NCI-H2107 treated with DMSO at 0.1 percent for 48 hours (cell line): ENCODE data around the gene CPLX4.
A peak's percentile ranks its signal among the peaks of the same experiment; 100 is the strongest.

ENCODE experiments used
- DNase-seq: peaks from one replicate; lab custom pipeline; 2025; ENCODE audit not compliant: unreplicated experiment; lab: John Stamatoyannopoulos, UW

The CPLX4 gene

DNA sequence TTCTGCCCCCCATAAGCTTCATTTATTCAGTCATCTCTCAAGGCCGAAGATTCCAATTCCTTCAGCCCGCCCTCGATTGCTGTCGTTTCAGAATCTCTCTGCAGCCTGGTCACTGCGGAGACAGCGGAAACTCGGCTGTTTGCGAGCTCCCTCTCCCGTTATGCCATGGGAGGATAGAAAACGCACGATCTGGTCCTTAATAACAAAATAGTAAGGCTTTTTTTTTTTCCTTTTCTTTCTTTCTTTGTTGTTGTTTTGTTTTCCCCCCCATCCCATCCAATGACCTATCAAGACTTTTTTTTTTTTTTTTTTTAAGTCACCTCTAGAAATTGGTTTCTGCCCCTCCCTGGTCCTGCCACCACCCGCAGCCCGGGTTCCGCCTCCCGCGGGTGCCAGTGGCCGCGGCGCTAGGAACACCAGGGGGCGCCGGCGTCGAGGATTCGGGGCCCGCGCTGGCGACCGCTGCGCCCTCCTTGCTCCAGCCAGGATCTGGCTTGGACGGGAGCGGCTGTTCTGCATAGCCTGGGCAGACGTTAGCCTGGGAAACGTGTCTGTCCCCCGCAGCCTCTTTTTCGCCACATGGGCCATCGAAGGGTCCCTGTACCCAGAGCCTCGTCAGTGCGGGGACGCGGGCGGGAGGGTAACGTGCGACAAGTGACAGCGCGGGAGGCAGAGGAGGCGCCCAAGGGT lies 10.1 kb downstream of the CPLX4 start:
- DNase-seq: peak; percentile 69

GRCh38 chr18:59306640-59307039 lies 11.8 kb downstream of the CPLX4 start:
- no peak for DNase-seq

- no peak for DNase-seq
Measured at GRCh38 chr18:59305295-59305694, 13.2 kb downstream of the CPLX4 start.

GRCh38 chr18:59303656-59304195 lies 14.7 kb downstream of the CPLX4 start:
- no peak for DNase-seq

DNA sequence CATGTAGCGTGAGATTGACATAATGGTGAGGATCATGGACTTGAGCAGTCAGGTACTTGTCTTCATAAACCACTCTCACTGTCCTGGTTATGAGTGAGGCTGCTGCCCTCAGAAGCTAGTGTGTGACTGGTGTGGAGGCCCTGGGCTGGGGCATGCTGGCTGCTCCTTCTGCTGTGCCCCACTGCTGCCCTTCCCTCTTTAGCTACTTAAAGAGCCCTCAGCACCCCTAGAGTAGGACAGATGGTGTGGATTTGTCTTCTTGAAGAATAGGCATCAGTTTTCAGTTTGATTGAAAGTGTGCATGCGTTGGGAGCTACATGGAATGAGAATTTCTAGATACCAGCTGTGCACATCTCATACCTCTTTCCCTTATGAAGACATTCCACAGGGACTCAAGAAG lies 15.4 kb downstream of the CPLX4 start:
- no peak for DNase-seq

DNA sequence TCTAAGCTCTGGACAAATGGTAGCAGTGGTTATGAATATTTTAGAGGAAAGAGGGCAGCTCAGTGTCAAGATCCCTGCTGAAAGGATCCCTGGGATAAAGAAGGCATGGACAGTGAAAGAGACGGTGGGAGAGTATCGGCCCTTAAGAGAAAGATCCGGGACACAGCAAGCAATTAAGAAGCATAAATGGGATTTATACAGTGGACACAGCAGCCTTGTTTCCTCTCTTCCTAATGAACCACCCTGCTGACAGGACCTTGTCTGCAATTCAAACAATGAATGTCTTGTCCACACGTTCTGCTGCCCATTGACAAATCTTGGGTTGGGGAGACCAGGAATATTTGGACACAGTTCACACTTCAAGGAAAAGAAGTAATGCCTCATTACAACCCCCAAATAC lies 16.5 kb downstream of the CPLX4 start:
- DNase-seq: no peak

- DNase-seq: no peak
Measured at GRCh38 chr18:59300676-59301285, 17.7 kb downstream of the CPLX4 start.

GRCh38 chr18:59298871-59299270 lies 19.6 kb downstream of the CPLX4 start:
- DNase-seq: no peak

DNA sequence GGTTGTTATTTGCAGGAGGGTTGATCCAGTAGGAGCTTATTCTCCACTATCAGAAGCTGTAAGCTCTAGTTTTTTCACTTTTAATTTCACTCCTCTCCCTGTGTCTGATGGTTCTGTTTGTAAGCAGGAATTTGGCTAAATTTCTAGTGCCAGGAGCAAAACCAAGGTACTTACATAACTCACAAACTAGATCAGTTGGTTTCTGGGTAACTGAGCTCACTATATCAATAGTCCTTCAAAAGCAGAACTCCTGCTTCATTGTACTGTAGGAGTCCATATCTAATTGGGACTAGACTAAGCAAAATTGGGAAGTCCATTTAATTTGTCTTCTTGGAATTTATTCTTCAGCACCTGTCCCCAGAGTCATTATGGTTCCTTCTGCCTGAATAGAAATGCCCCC lies 25.1 kb downstream of the CPLX4 start:
- DNase-seq: no peak

GRCh38 chr18:59286341-59286740 lies 32.1 kb downstream of the CPLX4 start:
- no peak for DNase-seq

GRCh38 chr18:59282341-59282740 lies 36.1 kb downstream of the CPLX4 start:
- DNase-seq: no peak

- no peak for DNase-seq
Measured at GRCh38 chr18:59279722-59280121, 38.7 kb downstream of the CPLX4 start.

GRCh38 chr18:59279193-59279592 lies 39.3 kb downstream of the CPLX4 start:
- DNase-seq: no peak

DNA sequence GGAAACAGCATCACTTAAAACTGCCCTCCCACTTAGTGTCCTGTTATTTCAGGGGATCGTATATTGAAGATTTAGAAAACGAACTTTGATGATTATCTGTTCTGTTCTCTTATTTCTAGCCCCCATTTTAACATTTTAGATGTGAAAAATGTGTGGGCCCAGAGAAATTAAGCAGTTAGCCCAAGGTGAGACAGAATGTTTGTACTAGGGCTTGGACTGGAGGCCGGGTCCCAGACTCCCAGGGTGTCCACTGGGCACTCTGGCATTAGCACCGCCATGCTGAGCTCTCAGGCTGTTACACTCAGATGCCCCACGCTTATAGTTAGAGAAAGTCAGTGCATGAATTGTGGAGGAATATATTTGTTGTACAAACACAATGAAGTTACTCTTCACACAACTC lies 39.7 kb downstream of the CPLX4 start:
- no peak for DNase-seq

DNA sequence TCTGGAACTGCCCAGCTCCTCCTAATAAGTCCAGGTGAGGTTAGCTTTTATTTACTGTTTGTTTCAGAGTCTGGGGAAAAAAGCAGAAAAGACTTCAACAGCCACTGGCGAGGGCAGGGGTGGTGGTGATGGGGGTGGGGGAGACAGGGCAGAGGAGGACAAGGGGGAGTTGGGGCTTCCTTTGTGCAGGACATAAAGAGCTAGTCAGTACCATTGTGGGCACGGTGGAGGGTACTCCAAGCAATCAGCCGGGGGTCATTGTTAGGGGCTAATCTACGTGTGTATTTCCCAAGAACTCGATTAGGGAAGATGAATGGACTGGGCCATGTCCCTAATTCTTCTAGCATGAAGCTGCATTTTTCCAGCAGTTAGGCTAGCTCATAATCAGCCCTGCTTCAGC lies 42.4 kb downstream of the CPLX4 start:
- no peak for DNase-seq

- DNase-seq: no peak
Measured at GRCh38 chr18:59275406-59275949, 43.0 kb downstream of the CPLX4 start.

DNA sequence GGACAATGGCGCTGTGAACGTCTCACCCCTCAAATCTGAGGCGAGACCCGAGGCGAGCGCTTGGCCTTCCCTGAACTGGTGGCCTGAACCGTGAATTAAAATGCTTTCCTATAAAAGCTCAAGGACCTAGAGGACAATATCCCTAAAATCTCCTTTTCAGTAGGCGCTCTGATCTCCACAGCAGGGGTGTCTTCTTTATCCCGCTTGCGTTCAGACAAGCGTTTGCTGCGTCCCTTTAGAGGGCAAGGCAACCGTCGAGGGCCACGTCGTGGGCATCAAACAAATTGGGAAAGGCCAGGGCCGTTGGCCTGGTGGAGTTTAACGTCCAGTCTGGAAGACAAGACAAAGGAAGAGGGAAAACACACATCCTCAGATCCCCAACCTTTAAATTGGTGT lies 43.9 kb downstream of the CPLX4 start:
- no peak for DNase-seq

DNA sequence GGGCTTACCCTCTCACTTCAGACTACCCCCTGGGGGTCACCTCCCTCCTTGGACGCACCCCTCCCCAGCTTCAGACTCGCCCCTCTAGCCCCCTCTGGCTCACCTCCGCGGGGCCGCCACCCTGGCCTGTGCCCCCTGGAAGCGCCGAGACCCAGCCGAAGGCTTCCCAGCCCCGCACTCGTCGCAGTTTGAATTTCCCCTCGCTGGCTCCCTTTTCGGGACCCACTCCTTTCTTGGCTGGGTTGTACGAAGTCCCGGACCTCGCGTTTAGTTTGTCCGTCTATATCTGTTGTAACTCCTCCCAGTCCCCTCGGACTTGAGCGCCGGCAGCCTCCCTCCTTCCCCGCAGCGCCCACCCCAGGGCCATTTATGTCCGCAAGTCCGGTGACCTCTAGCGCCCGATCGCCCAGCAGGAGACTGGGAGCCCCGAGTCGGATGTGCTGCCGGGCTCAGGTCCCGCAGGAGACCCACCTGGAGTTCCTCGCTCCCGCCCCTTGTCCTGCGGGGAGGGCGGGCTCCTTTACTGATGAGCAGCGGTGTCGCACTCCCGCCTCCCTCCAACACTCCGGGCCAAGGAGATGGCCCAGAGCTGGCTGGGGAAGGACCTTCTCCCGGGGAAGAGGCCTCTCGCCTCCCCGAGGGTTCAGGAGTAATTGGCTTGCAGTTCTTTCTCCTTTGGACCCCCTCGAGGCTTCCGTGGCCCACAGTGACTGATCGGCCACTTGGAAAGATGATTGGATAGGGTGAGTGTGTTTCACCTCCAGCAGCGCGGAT lies 44.5 kb downstream of the CPLX4 start:
- no peak for DNase-seq

DNA sequence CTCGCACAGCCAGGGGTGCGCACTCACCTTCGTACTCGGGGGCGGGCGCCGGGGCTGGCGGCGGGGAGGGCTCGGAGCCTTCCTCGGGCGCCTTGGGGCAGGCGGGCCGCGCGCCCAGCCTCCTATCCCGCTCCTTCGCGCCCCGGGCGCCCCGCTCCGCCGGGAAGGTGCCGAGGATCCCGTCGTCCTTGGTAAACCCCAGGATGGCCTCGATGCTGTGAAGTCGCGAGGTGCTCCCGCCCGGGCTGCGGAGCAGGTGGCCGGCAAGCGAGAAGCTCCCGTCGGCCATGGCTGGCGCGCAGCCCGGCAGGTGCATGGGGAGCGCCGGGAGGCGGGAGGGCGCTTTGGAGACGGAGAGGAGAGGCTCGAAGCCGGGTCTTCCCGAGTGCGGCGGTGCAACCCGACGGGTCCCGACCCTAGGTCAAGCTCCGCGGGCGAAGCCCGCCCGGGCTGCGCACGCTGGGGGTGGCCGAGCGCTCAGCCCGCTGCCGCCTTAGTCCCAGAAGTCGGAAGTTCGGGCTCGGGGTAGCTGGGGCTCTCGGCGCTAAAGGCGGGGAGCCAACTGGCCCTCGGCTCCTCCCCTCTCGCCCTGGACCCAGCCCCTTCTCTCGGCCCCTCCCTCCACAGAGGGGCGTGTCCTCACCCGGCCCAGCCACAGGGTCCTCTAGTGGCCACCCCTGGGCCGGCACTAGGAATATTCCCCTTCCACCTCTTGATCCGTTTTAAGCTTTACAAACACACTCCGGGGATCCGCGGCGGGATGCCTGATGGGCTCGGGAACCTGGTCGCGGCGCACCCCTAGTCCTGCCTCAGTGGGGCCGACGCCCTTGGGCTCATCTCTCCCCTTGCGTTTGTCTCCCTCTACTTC lies 45.3 kb downstream of the CPLX4 start, which contains the start of gene RAX:
Gene RAX, minus strand, starts transcription at position 564 of the 868 bp plus-strand sequence. Its CDS starts 248 bp downstream, at position 316.
- no peak for DNase-seq

- no peak for DNase-seq
Measured at GRCh38 chr18:59272221-59272888, 46.1 kb downstream of the CPLX4 start.
